ENCODE results near the gene CCDC61.
A peak's percentile ranks its signal among the peaks of the same experiment; 100 is the strongest.

The CCDC61 gene

GRCh38 chr19:45975306-45976070, 19.8 kb upstream of the CCDC61 start:
- DNase-seq (ENCODE audit: low spot score) = no peak

DNA sequence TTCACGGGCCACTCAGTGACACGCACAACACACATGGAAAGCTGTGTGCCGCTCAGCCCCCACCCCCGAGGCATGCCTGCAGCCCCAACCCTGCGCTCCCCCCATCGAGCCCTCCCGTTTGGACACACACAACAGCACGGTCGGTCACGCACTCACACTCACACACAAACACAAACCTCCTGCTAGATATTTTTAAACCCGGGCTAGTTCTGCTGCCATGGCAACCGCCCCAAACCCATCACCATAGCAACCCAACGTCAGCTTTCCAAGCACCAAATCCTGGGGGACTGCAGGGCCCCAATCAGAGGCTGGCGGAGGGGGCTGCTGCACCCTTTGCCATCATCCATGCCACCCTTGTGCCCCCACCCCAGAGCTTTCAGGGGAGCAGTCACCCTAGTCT, 19.1 kb upstream of the CCDC61 start:
- DNase-seq (ENCODE audit: low spot score) = no peak

DNA sequence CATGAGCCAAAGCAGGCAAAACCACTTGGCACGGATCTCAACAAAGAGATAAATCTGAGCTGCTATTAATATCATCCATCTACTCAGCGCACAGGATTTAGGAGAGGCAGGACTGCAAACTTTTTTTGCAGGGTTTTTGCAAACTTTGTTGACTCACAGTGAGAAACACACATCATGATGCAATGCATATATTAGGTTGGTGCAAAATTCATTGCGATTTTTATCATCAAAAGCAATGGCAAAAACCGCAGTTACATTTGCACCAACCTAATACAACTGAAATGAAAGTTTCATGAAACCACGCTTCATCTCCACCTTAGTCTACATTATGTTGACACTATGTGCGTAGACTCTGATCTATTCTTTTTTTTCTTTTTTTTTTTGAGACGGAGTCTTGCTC, 17.1 kb upstream of the CCDC61 start:
- DNase-seq (ENCODE audit: low spot score) = no peak

GRCh38 chr19:45981350-45981749, 13.9 kb upstream of the CCDC61 start:
- no peak for DNase-seq (ENCODE audit: low spot score)

GRCh38 chr19:45985321-45985720, 9.9 kb upstream of the CCDC61 start:
- DNase-seq (ENCODE audit: low spot score) = no peak

- no peak for DNase-seq (ENCODE audit: low spot score)
These were observed 5.0 kb upstream of the CCDC61 start for GRCh38 chr19:45990113-45990728.

DNA sequence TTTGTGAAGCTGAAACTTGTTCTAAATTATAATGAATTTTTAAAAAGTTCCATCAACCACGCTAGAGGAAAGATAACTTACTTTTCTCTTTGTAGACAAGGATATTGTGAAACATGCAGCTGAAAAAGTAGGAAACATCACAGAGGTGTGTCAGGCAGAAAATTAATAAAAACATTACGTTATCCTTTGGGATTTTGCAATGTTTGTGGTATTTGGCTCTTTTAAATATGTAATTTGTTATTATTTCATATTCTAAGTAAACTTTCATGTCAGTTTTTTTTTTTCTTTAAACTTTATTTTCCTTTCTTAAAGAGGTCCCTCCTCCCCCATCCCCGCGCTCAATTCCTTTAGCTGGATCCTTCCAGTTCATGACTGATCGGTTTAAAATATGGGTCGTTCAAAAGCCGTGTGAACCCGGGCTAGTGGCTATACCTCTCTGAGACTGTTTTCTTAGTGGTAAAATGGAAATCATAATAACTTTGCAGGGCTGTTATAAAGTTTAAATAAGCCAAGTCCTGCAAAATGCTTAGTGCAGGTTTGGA, 740 bp upstream of the CCDC61 start:
- DNase-seq (ENCODE audit: low spot score) = peak; percentile 78

DNA sequence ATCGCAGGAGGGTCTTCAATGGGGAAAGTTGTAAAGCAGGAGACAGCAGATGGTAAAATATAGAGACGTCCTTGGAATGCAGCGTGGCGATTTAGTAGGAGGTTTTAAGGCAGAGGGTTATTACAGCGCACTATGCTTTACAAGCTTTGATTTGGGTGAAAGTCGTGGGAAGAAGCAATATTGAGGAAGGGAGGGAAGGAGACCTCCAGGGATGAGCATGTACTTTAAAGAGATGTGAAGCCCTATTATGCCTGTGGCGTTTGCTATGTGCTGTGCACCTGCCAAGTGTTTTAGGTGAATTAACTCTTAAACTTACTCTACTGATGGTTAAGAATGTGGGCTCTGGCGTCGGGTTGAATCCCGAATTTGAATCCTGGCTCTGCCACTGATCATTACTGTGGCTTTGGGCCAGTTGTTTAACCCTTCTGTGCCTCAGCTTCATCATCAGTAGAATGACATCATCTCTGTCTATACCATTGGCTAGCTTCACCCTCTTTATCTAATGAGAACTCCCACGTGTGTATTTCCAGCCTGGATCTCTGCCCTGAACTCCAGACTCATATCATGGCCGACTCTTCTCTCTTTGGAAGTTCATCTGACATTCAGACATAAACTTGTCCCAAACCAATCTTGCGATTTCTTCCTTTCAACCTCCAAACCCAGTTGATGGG, 583 bp downstream of the CCDC61 start:
- DNase-seq (ENCODE audit: low spot score) = peak; percentile 79

DNA sequence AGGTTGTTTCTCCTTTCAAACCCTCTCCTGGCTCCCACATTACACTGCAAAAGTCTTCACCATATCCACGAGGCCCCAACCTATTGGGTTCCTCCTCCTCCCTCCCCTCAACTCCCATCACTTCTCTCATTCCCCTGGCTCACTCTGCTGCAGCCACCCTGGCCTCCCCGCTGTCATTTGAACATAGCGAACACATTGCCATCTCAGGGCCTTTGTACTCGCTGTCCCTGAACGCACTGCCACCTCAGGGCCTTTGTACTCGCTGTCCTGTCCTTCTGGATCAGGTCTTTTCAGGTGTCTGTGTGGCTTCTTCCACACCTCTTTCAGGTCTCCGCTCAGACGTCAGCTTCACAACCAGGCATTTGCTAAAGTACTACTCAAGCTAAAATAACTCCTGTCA, 1.7 kb downstream of the CCDC61 start:
- DNase-seq (ENCODE audit: low spot score) = no peak

- DNase-seq (ENCODE audit: low spot score) = no peak
These were observed 3.6 kb downstream of the CCDC61 start for GRCh38 chr19:45998834-45999233.

GRCh38 chr19:45999653-46000121, 4.4 kb downstream of the CCDC61 start:
- DNase-seq (ENCODE audit: low spot score) = no peak

DNA sequence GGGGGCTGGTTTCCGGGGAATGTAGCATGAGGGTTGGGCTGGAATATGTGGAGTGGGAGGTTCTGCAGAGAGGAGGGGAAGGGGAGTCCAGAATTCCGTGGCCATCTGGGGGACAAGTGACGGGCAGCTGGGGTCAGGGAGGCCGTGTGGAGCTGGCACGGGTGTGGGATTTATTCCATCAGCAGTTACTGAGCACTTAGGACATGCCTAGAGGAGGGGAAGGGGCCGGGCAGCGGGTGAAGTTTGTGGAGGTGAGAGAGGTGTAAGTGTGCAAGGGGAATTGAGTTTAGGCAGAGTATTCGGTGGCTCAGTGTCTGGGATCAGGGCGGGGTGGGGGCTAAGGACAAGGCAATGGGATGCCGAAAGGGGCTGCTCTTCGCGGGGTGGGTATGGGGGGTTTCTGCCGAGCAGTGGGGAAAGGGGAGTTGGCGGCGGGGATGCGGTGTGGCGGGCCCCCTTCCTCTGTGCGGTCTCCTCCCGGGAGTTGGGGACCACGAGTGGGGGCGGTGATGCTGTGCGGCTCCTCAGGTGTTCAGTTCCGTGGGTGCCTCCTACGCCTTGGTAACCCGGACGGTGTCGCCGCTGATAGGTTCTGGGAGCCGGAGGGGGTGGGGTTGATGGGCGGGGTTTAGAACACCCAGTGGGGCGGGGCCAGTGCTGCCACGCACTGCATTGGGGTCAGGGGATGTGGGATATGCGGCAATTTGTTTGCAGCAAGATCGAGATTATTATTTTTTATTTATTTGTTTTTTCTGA, 5.4 kb downstream of the CCDC61 start:
- DNase-seq (ENCODE audit: low spot score) = no peak

DNA sequence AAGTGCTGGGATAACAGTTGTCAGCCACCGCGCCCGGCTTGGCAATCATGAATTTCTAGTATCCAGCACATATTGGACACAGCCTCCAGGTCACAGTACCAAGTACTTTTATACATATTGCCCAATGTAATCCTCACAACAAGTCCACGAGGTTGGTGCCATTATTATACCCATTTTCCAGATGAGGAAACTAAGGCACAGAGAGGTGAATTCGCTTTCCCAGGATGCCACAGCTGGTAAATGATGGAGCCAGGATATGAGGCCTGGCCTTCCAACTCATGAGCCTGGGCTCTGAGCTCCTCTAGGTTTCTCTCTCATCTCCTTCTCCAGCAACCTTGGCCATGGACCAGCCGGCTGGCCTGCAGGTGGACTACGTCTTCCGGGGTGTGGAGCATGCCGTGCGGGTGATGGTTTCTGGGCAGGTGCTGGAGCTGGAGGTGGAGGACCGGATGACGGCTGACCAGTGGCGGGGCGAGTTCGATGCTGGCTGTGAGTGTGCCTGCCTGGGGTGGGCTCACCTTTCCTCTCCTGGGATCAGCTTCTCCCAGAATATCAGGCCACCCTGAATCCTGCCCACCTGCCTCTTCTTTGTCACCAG, 7.5 kb downstream of the CCDC61 start:
- no peak for DNase-seq (ENCODE audit: low spot score)

GRCh38 chr19:46006411-46006810, 11.1 kb downstream of the CCDC61 start:
- DNase-seq (ENCODE audit: low spot score) = no peak

DNA sequence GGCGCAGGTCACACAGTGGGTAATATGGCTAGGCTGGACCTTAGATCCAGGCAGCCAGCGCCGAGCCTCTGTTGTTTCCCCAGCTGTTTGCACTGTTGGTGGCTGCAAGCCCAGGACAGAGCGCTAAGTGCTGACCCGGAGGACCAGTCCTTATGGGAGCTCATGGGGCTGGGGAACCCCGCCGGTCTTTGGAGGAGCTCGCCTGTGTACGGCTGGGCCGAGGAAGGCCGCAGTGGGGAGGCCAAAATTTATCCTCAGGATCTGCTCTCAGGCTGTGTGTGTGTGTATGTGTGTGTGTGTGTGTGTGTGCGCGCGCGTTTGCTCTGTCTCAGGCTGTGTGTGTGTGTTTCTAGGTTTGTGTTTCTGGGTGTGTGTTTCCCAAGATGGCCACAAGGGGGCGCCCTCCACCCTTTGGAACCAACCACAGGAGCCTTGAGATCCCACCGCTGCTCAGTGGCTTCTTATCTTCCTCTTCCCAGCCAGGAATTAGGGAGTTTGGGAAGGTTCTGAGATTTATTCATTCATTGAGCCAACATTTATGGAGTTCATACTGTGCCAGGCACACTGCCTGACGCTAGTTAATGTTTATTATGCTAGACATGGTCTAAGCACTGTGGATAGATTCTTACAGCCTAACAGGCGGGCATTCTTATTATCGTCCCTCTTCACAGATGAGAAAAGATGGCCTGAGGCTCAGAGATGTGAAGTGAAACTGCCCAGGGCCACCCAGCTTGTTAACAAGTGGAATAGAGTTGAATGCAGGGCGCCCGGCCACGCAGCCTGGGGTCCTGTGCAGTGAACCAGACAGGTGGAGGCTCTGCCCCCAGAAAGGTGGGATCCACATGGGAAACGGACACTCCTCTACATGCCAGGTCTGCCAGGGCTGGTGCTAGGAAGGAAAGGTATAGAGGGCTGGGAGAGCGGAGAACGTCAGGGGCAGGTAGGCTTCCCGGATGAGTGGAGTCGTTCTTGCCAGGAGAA, 14.6 kb downstream of the CCDC61 start:
- DNase-seq (ENCODE audit: low spot score) = peak; percentile 70

DNA sequence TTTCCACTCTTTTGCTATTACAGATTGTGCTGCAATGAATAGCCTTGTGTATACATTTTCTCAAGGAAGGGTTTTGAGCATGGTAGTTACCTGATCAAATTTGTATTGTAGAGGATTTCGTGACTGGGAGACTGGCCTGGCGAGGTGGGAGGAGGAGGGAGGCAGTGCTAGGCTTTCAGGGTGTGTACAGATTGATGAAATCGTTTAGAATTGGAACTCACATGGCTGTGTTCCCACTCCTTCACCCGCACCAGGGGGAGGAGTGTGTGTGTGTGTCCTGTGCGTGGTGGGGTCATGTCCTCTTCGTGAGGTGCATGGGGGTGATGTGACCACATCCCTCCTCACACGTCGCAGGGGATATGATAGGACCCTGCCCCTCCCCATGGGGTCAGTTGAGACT, 19.3 kb downstream of the CCDC61 start:
- DNase-seq (ENCODE audit: low spot score) = no peak

DNA sequence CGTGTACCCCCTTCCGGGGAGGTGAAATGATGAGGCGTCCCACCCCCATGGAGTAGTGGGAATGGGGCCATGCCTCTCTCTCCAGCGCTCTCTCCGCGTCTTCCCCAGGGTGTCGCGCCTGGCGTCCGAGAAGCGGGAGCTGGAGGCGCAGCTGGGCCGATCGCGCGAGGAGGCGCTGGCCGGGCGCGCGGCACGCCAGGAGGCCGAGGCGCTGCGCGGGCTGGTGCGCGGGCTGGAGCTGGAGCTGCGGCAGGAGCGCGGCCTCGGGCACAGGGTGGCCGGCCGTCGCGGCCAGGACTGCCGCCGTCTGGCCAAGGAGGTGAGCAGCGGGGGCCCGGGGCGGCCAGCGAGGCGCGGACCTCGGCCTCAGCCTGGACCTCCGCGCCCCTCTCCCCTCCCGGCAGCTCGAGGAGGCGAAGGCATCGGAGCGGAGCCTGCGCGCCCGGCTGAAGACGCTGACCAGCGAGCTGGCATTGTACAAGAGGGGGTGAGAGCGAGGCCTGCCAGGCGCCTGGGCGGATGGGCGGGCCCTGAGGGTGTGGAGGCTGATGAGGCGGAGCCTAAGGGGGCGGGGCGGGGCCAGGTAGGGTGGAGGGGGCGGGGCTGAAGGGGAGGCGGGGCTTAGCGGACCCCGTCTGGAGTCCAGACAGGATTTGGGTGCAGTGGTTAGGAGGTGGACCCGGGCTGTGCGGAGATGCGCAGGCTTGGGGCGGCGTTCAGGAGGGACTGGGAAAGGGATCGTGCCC, 19.8 kb downstream of the CCDC61 start:
- DNase-seq (ENCODE audit: low spot score) = peak; percentile 84

GRCh38 chr19:46015687-46016425, 20.6 kb downstream of the CCDC61 start:
- DNase-seq (ENCODE audit: low spot score) = no peak

Measured in RKO (cell line).